CD4-positive, alpha-beta T cell treated with Interleukin-15 for 1 hour (primary cell): ENCODE data around the gene SLC25A34.

Experiments
- DNase-seq: peaks from one replicate; pipeline ENCODE4 v3.0.0-alpha.2; 2020

The SLC25A34 gene

GRCh38 chr1:15714406-15715136 lies 21.5 kb upstream of the SLC25A34 start:
- no peak for DNase-seq

- no peak for DNase-seq
These were observed 18.5 kb upstream of the SLC25A34 start for GRCh38 chr1:15717418-15718125.

- no peak for DNase-seq
These were observed 17.9 kb upstream of the SLC25A34 start for GRCh38 chr1:15718199-15718601.

- DNase-seq = no peak
These were observed 16.5 kb upstream of the SLC25A34 start for GRCh38 chr1:15719381-15720120.

- DNase-seq = no peak
These were observed 15.2 kb upstream of the SLC25A34 start for GRCh38 chr1:15720861-15721260.

- no peak for DNase-seq
These were observed 13.6 kb upstream of the SLC25A34 start for GRCh38 chr1:15722411-15722810.

GRCh38 chr1:15722836-15723532 lies 13.1 kb upstream of the SLC25A34 start:
- DNase-seq = no peak

- DNase-seq = no peak
These were observed 12.3 kb upstream of the SLC25A34 start for GRCh38 chr1:15723631-15724246.

GRCh38 chr1:15724949-15725880 lies 10.8 kb upstream of the SLC25A34 start:
- no peak for DNase-seq

GRCh38 chr1:15726508-15726907 lies 9.6 kb upstream of the SLC25A34 start:
- no peak for DNase-seq

- no peak for DNase-seq
These were observed 9.0 kb upstream of the SLC25A34 start for GRCh38 chr1:15727021-15727420.

- DNase-seq = no peak
These were observed 8.6 kb upstream of the SLC25A34 start for GRCh38 chr1:15727424-15727823.

- no peak for DNase-seq
These were observed 8.1 kb upstream of the SLC25A34 start for GRCh38 chr1:15727866-15728534.

- no peak for DNase-seq
These were observed 7.0 kb upstream of the SLC25A34 start for GRCh38 chr1:15728937-15729657.

GRCh38 chr1:15730423-15730822 lies 5.6 kb upstream of the SLC25A34 start:
- DNase-seq = no peak

GRCh38 chr1:15730936-15731335 lies 5.1 kb upstream of the SLC25A34 start:
- no peak for DNase-seq

- no peak for DNase-seq
These were observed 4.0 kb upstream of the SLC25A34 start for GRCh38 chr1:15731735-15732685.

- no peak for DNase-seq
These were observed 3.4 kb upstream of the SLC25A34 start for GRCh38 chr1:15732686-15733081.

- DNase-seq = no peak
These were observed 2.8 kb upstream of the SLC25A34 start for GRCh38 chr1:15733218-15733725.
